K562 (cell line): Measurements from ENCODE around the gene HBB. TPM values are rescaled to one million over a fixed set of nuclear protein-coding genes. Genes with fewer than 3 reads are reported as not detected.
A peak's percentile ranks its signal among the peaks of the same experiment; 100 is the strongest.

Experiments used
- CAMTA2 ChIP-seq: fragments of 250-450 bp; sonication (Bioruptor Pico); conservative IDR thresholded peaks from 2 replicates; pipeline ENCODE4 v1.5.1; 2022
- CTCF ChIP-seq, 3 experiments: IDR thresholded peaks in 2 of 3; conservative IDR thresholded peaks in 1 of 3; 2 replicates each; pipeline ENCODE4 v1.5.1; 2011 to 2012; ENCODE audit warnings: low read length in 3 of 3, mild to moderate bottlenecking in 3 of 3, control low read depth in 2 of 3, improper control_type of control experiment in 1 of 3, inconsistent platforms in 1 of 3, low read depth in 1 of 3, mixed read lengths in 1 of 3, moderate library complexity in 1 of 3; ENCODE audit not compliant: insufficient read depth in 2 of 3
- E4F1 ChIP-seq: fragments of 250-450 bp; sonication (Bioruptor Pico); IDR thresholded peaks from 2 replicates; pipeline ENCODE4 v1.5.0; 2021; ENCODE audit warnings: mild to moderate bottlenecking, borderline replicate concordance
- FOXJ2 ChIP-seq: fragments of 200-800 bp; sonication (Bioruptor generic); IDR thresholded peaks from 2 replicates; pipeline ENCODE4 v1.6.1; 2016; ENCODE audit warnings: missing genetic modification characterization, missing compliant biosample characterization
- JUNB ChIP-seq: fragments of 450-650 bp; formaldehyde crosslinking; conservative IDR thresholded peaks from 2 replicates; pipeline ENCODE4 v1.4.0; 2020; ENCODE audit warnings: mild to moderate bottlenecking
- KAT8 ChIP-seq: fragments of 450-650 bp; IDR thresholded peaks from 2 replicates; pipeline ENCODE4 v1.6.1; 2016; ENCODE audit warnings: low read depth, mild to moderate bottlenecking
- MEF2D ChIP-seq: conservative IDR thresholded peaks from 2 replicates; pipeline ENCODE4 v1.6.1; 2016; ENCODE audit warnings: low read depth, missing genetic modification characterization, missing compliant biosample characterization
- MLLT1 ChIP-seq, 2 experiments: fragments of 450-650 bp; IDR thresholded peaks; 2 replicates each; pipeline ENCODE4 v1.6.1; 2016
- POLR2A ChIP-seq: fragments of 450-650 bp; conservative IDR thresholded peaks from 2 replicates; pipeline ENCODE4 v1.6.1; 2016
- POLR2G ChIP-seq: fragments of 200-400 bp; formaldehyde crosslinking; IDR thresholded peaks from 2 replicates; pipeline ENCODE4 v1.6.1; 2017; ENCODE audit warnings: low read depth, mild to moderate bottlenecking, antibody characterized with exemption, low read length, moderate library complexity
- PTRF ChIP-seq: fragments of 450-650 bp; IDR thresholded peaks from 2 replicates; pipeline ENCODE4 v1.6.1; 2016; ENCODE audit warnings: mild to moderate bottlenecking, missing genetic modification characterization, missing compliant biosample characterization
- RCOR1 ChIP-seq, 2 experiments: IDR thresholded peaks; 2 replicates each; pipeline ENCODE4 v1.6.1; 2012; ENCODE audit warnings: low read depth in 2 of 2, low read length in 2 of 2, borderline replicate concordance in 1 of 2, improper control_type of control experiment in 1 of 2
- SMC3 ChIP-seq: conservative IDR thresholded peaks from 2 replicates; pipeline ENCODE4 v1.6.1; 2011; ENCODE audit warnings: low read depth, low read length, improper control_type of control experiment; ENCODE audit not compliant: insufficient read depth
- ZFP36 ChIP-seq: fragments of 150-350 bp; IDR thresholded peaks from 2 replicates; pipeline ENCODE4 v1.6.1; 2018; ENCODE audit warnings: low read length, low read depth; ENCODE audit not compliant: partially characterized antibody
- ZFX ChIP-seq: sonication (generic); formaldehyde crosslinking; IDR thresholded peaks from 2 replicates; pipeline ENCODE4 v1.8.0; 2022; ENCODE audit warnings: mild to moderate bottlenecking, missing genetic modification reagents, moderate library complexity
- ZNF3 ChIP-seq: fragments of 250-450 bp; sonication (Bioruptor Pico); IDR thresholded peaks from 2 replicates; pipeline ENCODE4 v1.5.0; 2021; ENCODE audit warnings: mild to moderate bottlenecking, moderate library complexity
- ZNF384 ChIP-seq: IDR thresholded peaks from 2 replicates; pipeline ENCODE4 v1.6.1; 2012; ENCODE audit warnings: low read depth, low read length, improper control_type of control experiment
- polyA plus RNA-seq, 8 experiments: library from polyadenylated mRNA; depleted of rRNA in 4 of 8; stranded (reverse) in 5 of 8; unstranded in 3 of 8; fragments of >200 nt; fragmentation: Nextera tagmentation in 2 of 8; fragmentation: Illumina TruSeq in 1 of 8; extraction: Ambion mirVana in 2 of 8; extraction: Trizol in 1 of 8; gene quantifications; 2 replicates each; pipeline versions ENCODE4 v1.2.1 to v1.2.3, GENCODE V29; 2011 to 2014; ENCODE audit warnings: inconsistent platforms in 1 of 8, missing spikeins in 1 of 8
- total RNA-seq, 7 experiments: library from RNA; depleted of rRNA in 6 of 7; stranded (reverse); fragments of >200 nt in 6 of 7; fragmentation: Illumina TruSeq in 2 of 7; extraction: Trizol in 2 of 7; gene quantifications; 2 replicates each; pipeline versions ENCODE4 v1.2.1 to v1.2.3, GENCODE V29; 2011 to 2021; ENCODE audit warnings: low replicate concordance in 1 of 7
- TF ChIP-seq, protein P1 (sequence below): fragments of 450-650 bp; IDR thresholded peaks from 2 replicates; pipeline ENCODE4 v1.6.1; 2016

HBB gene
- total and polyA plus RNA-seq, 9 of the 15 experiments (the other 6 are each of a cell fraction or from before 2014, with no cell fraction given) = 0.33 to 3.4 (median 1.2) TPM; not detected in 2

- TF ChIP-seq ZFP36 (no peak), CTCF (IDR thresholded peaks at IDR 0.05 in 2 of 3, conservative IDR thresholded peaks at IDR 0.05 in 1 of 3; ENCODE audit: insufficient read depth in 2 of 3, low read depth in 1 of 3, low read length in 3 of 3) (no peak), CAMTA2 (CRISPR knock-in tag) (no peak), E4F1 (CRISPR knock-in tag) (no peak), ZNF3 (CRISPR knock-in tag) (0 out of 2 replicates have a peak, but pooled peaks have one; percentile 13), POLR2A (0 out of 2 replicates have a peak, but pooled peaks have one; percentile 2), FOXJ2 (no peak), SMC3 (no peak), JUNB (CRISPR knock-in tag) (no peak), ZNF384 (no peak), KAT8 (no peak), MLLT1 (IDR thresholded peaks at IDR 0.05) (0 out of 4 replicates have a peak, but pooled peaks of 1 of the 2 experiments have one; percentile 8), MEF2D (tag) (no peak), ZFX (CRISPR knock-in tag) (no peak), PTRF (no peak), RCOR1 (IDR thresholded peaks at IDR 0.05; ENCODE audit: borderline replicate concordance in 1 of 2, low read depth in 2 of 2, low read length in 2 of 2) (no peak), POLR2G (peak; percentile 3; the same call in 1 of the 2 replicates)
- TF ChIP-seq, protein P1, sequence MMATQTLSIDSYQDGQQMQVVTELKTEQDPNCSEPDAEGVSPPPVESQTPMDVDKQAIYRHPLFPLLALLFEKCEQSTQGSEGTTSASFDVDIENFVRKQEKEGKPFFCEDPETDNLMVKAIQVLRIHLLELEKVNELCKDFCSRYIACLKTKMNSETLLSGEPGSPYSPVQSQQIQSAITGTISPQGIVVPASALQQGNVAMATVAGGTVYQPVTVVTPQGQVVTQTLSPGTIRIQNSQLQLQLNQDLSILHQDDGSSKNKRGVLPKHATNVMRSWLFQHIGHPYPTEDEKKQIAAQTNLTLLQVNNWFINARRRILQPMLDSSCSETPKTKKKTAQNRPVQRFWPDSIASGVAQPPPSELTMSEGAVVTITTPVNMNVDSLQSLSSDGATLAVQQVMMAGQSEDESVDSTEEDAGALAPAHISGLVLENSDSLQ = no peak
Observed at GRCh38 chr11:5241458-5241857, 14.6 kb upstream of the HBB start (continued).
